Transverse colon (tissue), 4 donors: ENCODE results near the gene MMP12. TPM values are rescaled to one million over a fixed set of nuclear protein-coding genes. Genes with fewer than 3 reads are reported as not detected.
"Not testable (repeated sequence)": the region's sequence is repeated elsewhere in the genome, so short reads cannot be mapped to it uniquely, and the experiment has no call there.

Experiments
- DNase-seq: peaks from one replicate; pipeline ENCODE4 v3.0.0-alpha.2; 2019
- H3K27ac ChIP-seq, 4 donors: fragments of 200-600 bp; sonication (generic); 2 replicates each; pipeline ENCODE4 v1.5.1; 2016 to 2018; ENCODE audit warnings: inconsistent platforms in 4 of 4
- H3K27me3 ChIP-seq: fragments of 200-600 bp; sonication (generic); 2 replicates; pipeline ENCODE4 v1.5.1; 2017; ENCODE audit warnings: inconsistent platforms
- H3K36me3 ChIP-seq, 4 donors: fragments of 200-600 bp; sonication (generic); 2 replicates each; pipeline ENCODE4 v1.5.1; 2017 to 2019; ENCODE audit warnings: inconsistent platforms in 4 of 4
- H3K4me1 ChIP-seq, 4 donors: fragments of 200-600 bp; sonication (generic); 2 replicates each; pipeline ENCODE4 v1.5.1; 2017 to 2020; ENCODE audit warnings: inconsistent platforms in 4 of 4
- H3K4me3 ChIP-seq, 4 donors: fragments of 200-600 bp; sonication (generic); 1 replicate in 1 of 4; 2 replicates in 3 of 4; pipeline versions ENCODE4 v1.5.1 to v1.6.1; 2017 to 2019; ENCODE audit warnings: inconsistent platforms in 4 of 4
- H3K9me3 ChIP-seq, 2 donors: fragments of 200-600 bp; sonication (generic); 2 replicates each; pipeline ENCODE4 v1.5.1; 2017 to 2019; ENCODE audit warnings: inconsistent platforms in 2 of 2
- CTCF ChIP-seq, 5 experiments: fragments of 200-600 bp in 3 of 5; fragments of 450-650 bp in 2 of 5; sonication (generic) in 3 of 5; IDR thresholded peaks; 1 replicate in 2 of 5; 2 replicates in 3 of 5; pipeline ENCODE4 v1.5.1; 2016 to 2017; ENCODE audit warnings: antibody characterized with exemption in 5 of 5, inconsistent platforms in 3 of 5, mild to moderate bottlenecking in 2 of 5, moderate library complexity in 1 of 5
- EP300 ChIP-seq: sonication (generic); formaldehyde crosslinking; IDR thresholded peaks from one replicate; pipeline ENCODE4 v1.6.1; 2017; ENCODE audit warnings: antibody characterized with exemption, low read depth
- POLR2A ChIP-seq: fragments of 450-650 bp; IDR thresholded peaks from one replicate; pipeline ENCODE4 v1.6.1; 2016; ENCODE audit warnings: antibody characterized with exemption, mild to moderate bottlenecking, moderate library complexity
- POLR2AphosphoS5 ChIP-seq, 3 donors: sonication (generic); formaldehyde crosslinking; IDR thresholded peaks; one replicate each; pipeline ENCODE4 v1.6.1; 2016; ENCODE audit warnings: antibody characterized with exemption in 3 of 3
- whole genome bisulfite sequencing, 2 donors: methylation state at CpG; one replicate each; pipeline ENCODE4 v1.1.5; 2018; ENCODE audit warnings: low coverage in 1 of 2; 5-methylcytosine and 5-hydroxymethylcytosine counted together
- in situ Hi-C, 4 donors: fragments of 200-750 bp; cut with MboI; loops; one replicate each; pipeline versions ENCODE4 v1.15.0 to v1.15.1; 2017; ENCODE audit warnings: low sequenced_read_pairs in 3 of 4, low pct_ligation_motif_present in 1 of 4, low pct_unique_long_range_greater_than_20kb in 1 of 4
- intact Hi-C: fragments of 100-400 bp; cut with DNase I; formaldehyde crosslinking; loops from one replicate; pipeline ENCODE4 v1.15.1; 2023; ENCODE audit warnings: low total_unique reads
- total RNA-seq, 4 donors: library from RNA; depleted of rRNA; stranded (reverse); fragments of >200 nt; gene quantifications; one replicate each; pipeline ENCODE4 v1.1.0, GENCODE V29; 2016

The MMP12 gene
- total RNA-seq, 4 donors from 2014 or later: 0.55 to 4.9 TPM; not detected in 2

- H3K4me1 ChIP-seq: no peaks in the 10 kb centered on the region
- no peak for TF ChIP-seq POLR2A
- no peak for TF ChIP-seq EP300
- H3K27ac ChIP-seq: no peak overlapping the region
- H3K36me3 ChIP-seq: no peaks in the 10 kb centered on the region
- in situ Hi-C loops (no loop called here), intact Hi-C loops (no loop called here)
- 77 to 87% methylated on average over 3 to 4 of the region's 4 CpGs for WGBS, 2 donors
- H3K27me3 ChIP-seq: no peaks in the 10 kb centered on the region
- no peak for DNase-seq
- no peak overlapping the region for H3K4me3 ChIP-seq
- H3K9me3 ChIP-seq: no peaks in the 10 kb centered on the region
These were observed 7.7 kb upstream of the MMP12 start for GRCh38 chr11:102882389-102883024.

- TF ChIP-seq POLR2AphosphoS5 (IDR thresholded peaks at IDR 0.05): no peak
- no peak for TF ChIP-seq POLR2A
- TF ChIP-seq EP300: no peak
- TF ChIP-seq CTCF (IDR thresholded peaks at IDR 0.05): no peak
- WGBS, 2 donors: 76 to 93% methylated on average over 4 to 5 of the region's 5 CpGs
- in situ Hi-C loops: no loop called here
- Histone ChIP-seq H3K4me1 (no peaks in the 10 kb centered on the region), H3K27ac (no peak overlapping the region), H3K27me3 (no peaks in the 10 kb centered on the region), H3K9me3 (no peaks in the 10 kb centered on the region), H3K4me3 (no peak overlapping the region), H3K36me3 (no peaks in the 10 kb centered on the region)
- intact Hi-C loops: no loop called here
- peak; percentile 11 for DNase-seq
These were observed 5.0 kb upstream of the MMP12 start for GRCh38 chr11:102879801-102880200.

- H3K4me1 ChIP-seq: no peaks in the 10 kb centered on the region
- intact Hi-C loops: no loop called here
- H3K4me3 ChIP-seq: no peak overlapping the region
- in situ Hi-C loops: no loop called here
- TF ChIP-seq CTCF (IDR thresholded peaks at IDR 0.05) (no peak), EP300 (no peak), POLR2AphosphoS5 (IDR thresholded peaks at IDR 0.05) (no peak), POLR2A (no peak)
- no peaks in the 10 kb centered on the region for H3K36me3 ChIP-seq
- 88 to 92% methylated on average over 2 of the region's 2 CpGs for WGBS, 2 donors
- H3K27me3 ChIP-seq: no peaks in the 10 kb centered on the region
- no peaks in the 10 kb centered on the region for H3K9me3 ChIP-seq
- DNase-seq: no peak
- no peak overlapping the region for H3K27ac ChIP-seq
These were observed 3.8 kb upstream of the MMP12 start for GRCh38 chr11:102878595-102878994.

- intact Hi-C loops, in situ Hi-C loops, H3K27me3 ChIP-seq, H3K4me3 ChIP-seq, H3K27ac ChIP-seq, H3K4me1 ChIP-seq, H3K9me3 ChIP-seq, H3K36me3 ChIP-seq, DNase-seq: not testable (repeated sequence)
- WGBS, 2 donors: 47 to 76% methylated on average over 2 to 8 of the region's 8 CpGs
These were observed 5.3 kb downstream of the MMP12 start for GRCh38 chr11:102869354-102869964.

GRCh38 chr11:102868339-102868738 is 6.4 kb downstream of the MMP12 start:
- H3K9me3 ChIP-seq: no peaks in the 10 kb centered on the region
- no peak overlapping the region for H3K4me3 ChIP-seq
- intact Hi-C loops: no loop called here
- peak overlapping the region in 3 of 4 donors; percentile 2 to 27 (median 4) for H3K27ac ChIP-seq
- 46 to 66% methylated on average over 3 of the region's 3 CpGs for WGBS, 2 donors
- no peak for DNase-seq
- H3K36me3 ChIP-seq: no peaks in the 10 kb centered on the region
- no peaks in the 10 kb centered on the region for H3K27me3 ChIP-seq
- in situ Hi-C loops: no loop called here
- H3K4me1 ChIP-seq: peaks cover 0 to 13% (median 0%) of the 10 kb centered on the region in 4 donors
- TF ChIP-seq POLR2AphosphoS5 (IDR thresholded peaks at IDR 0.05) (no peak), CTCF (IDR thresholded peaks at IDR 0.05) (no peak), POLR2A (no peak), EP300 (no peak)
